SK-N-SH (cell line): ENCODE data around the gene GRIA1.

Experiments
- TEAD4 ChIP-seq: IDR thresholded peaks from 2 replicates; pipeline ENCODE4 v1.4.0; 2012; ENCODE audit warnings: mild to moderate bottlenecking, borderline replicate concordance; ENCODE audit not compliant: insufficient read depth
- USF2 ChIP-seq: fragments of 150-350 bp; IDR thresholded peaks from 2 replicates; pipeline ENCODE4 v1.6.1; 2017; ENCODE audit warnings: antibody characterized with exemption, low read length, low read depth, borderline replicate concordance
- ZBTB33 ChIP-seq: IDR thresholded peaks from 2 replicates; pipeline ENCODE4 v1.4.0; 2012; ENCODE audit warnings: low read depth, borderline replicate concordance
- TF ChIP-seq, protein P1 (sequence below): fragments of 200-600 bp; sonication (generic); IDR thresholded peaks from 2 replicates; pipeline ENCODE4 v1.6.1; 2017; ENCODE audit warnings: antibody characterized with exemption, mild to moderate bottlenecking, moderate library complexity
- TF ChIP-seq, protein P2 (sequence below): IDR thresholded peaks from 2 replicates; pipeline ENCODE4 v1.6.1; 2012; ENCODE audit warnings: mild to moderate bottlenecking, low read depth, low read length, moderate library complexity

DNA sequence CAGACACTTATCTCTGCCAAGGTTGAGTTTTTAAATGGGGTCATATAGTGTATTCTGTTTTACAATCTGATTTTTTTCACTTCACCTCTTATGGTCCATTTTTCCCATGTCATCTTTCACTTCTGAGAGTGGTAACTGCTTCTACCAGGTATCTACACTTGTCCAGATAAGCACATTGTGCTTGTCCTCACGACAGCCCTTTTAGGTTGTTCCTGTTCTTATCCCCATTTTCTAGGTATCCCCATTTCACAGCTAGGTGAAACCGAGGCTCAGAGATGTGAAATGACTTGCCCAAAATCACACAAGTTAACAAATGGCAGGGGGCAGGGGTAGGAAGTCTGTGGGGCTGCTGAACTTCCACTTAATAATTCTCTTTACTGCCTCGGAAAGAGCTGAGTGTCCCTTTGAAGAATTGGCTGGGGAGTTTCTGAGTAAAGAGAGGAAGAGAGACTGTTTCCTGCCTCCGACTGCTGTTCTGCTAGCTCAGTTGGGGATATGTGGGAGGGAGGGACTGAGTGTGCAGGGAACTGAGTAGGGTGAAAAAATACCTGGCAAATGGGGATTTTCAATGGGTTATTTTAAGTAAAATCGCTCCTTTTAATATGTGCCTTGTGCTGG, 255.4 kb downstream of the GRIA1 start:
- TF ChIP-seq, protein P1, sequence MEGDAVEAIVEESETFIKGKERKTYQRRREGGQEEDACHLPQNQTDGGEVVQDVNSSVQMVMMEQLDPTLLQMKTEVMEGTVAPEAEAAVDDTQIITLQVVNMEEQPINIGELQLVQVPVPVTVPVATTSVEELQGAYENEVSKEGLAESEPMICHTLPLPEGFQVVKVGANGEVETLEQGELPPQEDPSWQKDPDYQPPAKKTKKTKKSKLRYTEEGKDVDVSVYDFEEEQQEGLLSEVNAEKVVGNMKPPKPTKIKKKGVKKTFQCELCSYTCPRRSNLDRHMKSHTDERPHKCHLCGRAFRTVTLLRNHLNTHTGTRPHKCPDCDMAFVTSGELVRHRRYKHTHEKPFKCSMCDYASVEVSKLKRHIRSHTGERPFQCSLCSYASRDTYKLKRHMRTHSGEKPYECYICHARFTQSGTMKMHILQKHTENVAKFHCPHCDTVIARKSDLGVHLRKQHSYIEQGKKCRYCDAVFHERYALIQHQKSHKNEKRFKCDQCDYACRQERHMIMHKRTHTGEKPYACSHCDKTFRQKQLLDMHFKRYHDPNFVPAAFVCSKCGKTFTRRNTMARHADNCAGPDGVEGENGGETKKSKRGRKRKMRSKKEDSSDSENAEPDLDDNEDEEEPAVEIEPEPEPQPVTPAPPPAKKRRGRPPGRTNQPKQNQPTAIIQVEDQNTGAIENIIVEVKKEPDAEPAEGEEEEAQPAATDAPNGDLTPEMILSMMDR: no peak
- TF ChIP-seq, protein P2, sequence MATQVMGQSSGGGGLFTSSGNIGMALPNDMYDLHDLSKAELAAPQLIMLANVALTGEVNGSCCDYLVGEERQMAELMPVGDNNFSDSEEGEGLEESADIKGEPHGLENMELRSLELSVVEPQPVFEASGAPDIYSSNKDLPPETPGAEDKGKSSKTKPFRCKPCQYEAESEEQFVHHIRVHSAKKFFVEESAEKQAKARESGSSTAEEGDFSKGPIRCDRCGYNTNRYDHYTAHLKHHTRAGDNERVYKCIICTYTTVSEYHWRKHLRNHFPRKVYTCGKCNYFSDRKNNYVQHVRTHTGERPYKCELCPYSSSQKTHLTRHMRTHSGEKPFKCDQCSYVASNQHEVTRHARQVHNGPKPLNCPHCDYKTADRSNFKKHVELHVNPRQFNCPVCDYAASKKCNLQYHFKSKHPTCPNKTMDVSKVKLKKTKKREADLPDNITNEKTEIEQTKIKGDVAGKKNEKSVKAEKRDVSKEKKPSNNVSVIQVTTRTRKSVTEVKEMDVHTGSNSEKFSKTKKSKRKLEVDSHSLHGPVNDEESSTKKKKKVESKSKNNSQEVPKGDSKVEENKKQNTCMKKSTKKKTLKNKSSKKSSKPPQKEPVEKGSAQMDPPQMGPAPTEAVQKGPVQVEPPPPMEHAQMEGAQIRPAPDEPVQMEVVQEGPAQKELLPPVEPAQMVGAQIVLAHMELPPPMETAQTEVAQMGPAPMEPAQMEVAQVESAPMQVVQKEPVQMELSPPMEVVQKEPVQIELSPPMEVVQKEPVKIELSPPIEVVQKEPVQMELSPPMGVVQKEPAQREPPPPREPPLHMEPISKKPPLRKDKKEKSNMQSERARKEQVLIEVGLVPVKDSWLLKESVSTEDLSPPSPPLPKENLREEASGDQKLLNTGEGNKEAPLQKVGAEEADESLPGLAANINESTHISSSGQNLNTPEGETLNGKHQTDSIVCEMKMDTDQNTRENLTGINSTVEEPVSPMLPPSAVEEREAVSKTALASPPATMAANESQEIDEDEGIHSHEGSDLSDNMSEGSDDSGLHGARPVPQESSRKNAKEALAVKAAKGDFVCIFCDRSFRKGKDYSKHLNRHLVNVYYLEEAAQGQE: no peak
- TF ChIP-seq USF2 (no peak), ZBTB33 (no peak), TEAD4 (no peak)
